Head of caudate nucleus (tissue), 42 donors: ENCODE measurements around the gene ALG13.
"Not testable (repeated sequence)": the region's sequence is repeated elsewhere in the genome, so short reads cannot be mapped to it uniquely, and the experiment has no call there.

ENCODE experiments used
- DNase-seq, 42 donors: peaks; one replicate each; pipeline versions ENCODE4 v3.0.0 to v3.0.0-alpha.2; 2020 to 2021; ENCODE audit warnings: mixed read lengths in 7 of 42
- intact Hi-C: fragments of 100-400 bp; cut with DNase I; formaldehyde crosslinking; loops from one replicate; pipeline ENCODE4 v1.15.0; 2022

Gene ALG13

DNA sequence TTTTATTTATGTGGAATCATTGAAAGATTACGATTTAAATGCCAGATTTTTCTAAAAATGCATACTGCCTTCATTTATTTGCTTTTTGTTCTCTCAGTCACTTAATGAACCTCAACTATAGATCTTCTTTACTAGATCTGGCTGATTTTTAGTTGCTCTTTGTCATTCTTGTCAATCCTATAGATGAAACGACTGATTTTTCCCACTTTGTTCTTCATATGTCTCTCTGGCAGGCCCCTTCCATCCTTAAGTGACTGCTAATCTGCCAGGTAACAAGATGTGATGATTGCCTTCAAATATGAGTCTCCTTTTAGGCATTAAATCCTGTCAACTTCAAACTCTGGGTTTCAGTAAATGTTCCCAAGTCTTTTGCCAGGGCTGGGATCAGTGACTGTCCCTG is 61.0 kb downstream of the ALG13 start:
- intact Hi-C loops, result no loop called here
- no peak for DNase-seq

DNA sequence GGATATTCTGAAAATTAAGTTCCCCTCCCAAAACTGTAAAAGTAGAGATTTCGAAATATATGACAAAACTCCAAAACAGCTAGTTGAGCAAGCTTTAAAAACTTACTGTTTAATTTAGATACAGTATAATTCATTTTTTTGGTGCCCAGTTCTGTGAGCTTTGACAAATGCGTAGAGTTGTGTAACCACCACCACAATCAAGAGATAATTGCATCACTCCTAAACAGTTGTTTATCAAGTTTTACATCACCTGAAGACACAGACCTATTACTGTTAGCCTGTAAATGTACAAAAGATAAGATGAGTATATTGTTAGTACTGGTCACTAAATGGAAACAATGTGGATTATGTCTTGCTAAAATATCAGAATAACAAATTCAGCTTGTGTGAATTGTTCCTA is 62.3 kb downstream of the ALG13 start:
- no peak for DNase-seq
- intact Hi-C loops, result no loop called here

DNA sequence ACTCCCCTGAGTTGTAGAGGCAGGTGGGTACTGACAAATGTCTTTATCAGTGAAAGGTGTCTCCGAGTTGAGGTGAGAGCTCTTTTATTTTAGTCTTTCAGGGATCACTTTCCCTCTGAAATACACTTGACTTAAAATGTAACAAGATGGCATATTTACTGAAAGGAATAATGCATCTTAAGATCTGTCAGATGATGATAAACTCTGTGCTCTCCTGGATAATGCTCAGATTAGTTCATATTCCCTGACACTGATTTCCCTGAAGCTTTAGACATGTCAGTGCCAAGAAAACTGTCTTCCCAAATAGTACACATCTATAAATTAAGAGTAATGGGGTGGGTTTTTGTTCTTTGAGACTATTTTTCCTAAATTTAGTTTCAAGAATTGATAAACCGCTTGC is 75.5 kb downstream of the ALG13 start:
- intact Hi-C loops, result no loop called here
- no peak for DNase-seq

DNA sequence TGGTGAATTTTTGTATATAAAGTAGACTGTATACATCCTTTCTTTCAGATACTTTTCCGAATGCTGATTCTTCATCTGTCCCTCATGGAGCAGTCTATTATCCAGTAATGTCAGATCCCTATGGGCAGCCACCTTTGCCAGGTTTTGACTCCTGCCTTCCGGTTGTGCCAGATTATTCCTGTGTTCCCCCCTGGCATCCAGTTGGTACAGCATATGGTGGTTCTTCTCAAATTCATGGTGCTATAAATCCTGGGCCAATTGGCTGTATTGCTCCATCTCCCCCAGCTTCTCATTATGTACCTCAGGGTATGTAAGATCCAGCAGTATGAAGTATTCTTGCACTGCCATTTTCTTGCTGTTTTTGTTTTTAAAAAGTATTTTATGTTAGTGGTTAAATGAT is 78.7 kb downstream of the ALG13 start:
- intact Hi-C loops, result no loop called here
- no peak for DNase-seq

DNA sequence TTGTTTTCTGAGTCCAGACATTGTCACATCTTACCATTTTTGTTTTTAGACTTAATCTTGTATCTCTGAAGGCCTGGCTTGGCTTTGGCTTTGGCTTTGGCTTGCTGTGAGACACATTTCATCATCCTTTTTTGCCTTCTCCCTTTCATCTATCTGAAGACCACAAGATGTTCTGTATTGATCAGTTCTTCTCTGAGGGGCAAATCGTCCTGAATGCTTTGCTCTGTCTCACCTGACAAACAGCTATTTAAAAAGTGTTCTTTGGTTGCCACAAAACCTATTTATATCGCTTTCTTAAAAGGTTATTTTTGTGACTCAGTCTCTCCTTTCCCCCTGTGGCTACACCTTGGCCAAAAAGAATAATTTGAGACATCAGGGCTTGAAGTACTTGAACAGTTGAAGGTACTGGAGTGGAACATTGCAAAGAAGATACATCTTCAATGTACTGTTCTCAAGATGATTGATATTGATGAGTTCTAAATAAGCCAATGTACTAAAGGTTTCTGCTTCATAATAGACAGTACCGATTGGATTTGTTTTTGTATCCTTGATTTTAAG is 80.7 kb downstream of the ALG13 start:
- DNase-seq, result no peak
- intact Hi-C loops, result no loop called here

DNA sequence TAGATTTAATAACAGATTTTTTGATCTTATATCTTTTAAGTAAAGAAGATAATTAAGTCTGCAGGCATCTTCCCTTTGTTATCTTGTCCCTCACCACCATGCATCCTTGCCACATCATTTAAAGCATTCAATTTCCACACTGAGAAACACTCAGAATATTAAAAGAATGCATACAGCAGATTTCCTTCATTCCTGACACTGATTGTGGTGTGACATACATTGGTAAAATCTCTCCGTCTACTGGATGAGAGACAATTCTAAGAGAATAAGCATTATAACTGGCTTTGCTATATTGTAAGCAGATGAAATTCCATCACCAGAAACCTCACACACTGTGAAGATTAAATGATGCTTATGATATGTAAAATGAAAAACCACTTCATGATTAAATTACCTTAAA is 97.6 kb downstream of the ALG13 start:
- no peak for DNase-seq
- intact Hi-C loops, result no loop called here

DNA sequence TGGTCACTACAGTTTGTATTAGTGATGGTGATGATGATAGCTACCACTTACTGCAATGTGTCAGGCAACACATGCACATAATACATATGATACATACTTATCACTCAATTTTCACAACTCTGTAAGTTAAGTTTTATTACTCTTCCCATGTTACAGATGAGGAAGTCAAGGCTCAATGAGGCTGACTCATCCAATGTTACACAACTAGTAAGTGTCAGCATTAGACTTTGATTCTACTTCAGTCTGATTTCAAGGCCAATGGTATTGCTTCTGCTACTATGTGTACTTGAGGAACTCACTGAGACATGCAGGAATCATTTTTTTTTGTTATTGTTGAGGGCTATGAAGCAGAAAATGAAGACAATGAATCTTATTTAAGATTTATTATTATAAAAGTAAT is 98.6 kb downstream of the ALG13 start:
- intact Hi-C loops, result no loop called here
- DNase-seq, result no peak

DNA sequence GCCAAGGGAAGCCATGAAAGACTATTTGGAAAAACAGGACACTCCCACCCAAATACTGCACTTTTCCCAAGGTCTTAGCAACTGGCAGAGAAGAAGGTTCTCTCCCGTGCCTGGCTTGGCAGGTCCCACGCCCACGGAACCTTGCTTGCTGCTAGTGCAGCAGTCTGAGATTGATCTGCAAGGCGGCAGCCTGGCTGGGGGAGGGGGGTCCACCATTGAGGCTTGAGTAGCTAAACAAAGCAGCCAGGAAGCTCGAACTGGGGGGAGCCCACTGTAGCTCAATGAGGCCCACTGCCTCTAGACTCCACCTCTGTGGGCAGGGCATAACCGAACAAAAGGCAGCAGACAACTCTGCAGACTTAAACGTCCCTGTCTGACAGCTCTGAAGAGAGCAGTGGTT is 103.7 kb downstream of the ALG13 start:
- intact Hi-C loops, result no loop called here
- no peak for DNase-seq

DNA sequence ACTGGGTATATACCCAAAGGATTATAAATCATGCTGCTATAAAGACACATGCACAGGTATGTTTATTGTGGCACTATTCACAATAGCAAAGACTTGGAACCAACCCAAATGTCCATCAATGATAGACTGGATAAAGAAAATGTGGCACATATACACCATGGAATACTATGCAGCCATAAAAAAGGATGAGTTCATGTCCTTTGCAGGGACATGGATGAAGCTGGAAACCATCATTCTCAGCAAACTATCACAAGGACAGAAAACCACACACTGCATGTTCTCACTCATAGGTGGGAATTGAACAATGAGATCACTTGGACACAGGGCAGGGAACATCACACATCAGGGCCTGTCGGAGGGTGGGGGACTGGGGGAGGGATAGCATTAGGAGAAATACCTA is 109.1 kb downstream of the ALG13 start:
- intact Hi-C loops, DNase-seq: not testable (repeated sequence)
